GM12801 (cell line): Measurements from ENCODE around the gene SMURF1.

ENCODE experiments used
- CTCF ChIP-seq: IDR thresholded peaks from one replicate; pipeline ENCODE4 v1.5.1; 2011; ENCODE audit warnings: control low read depth; ENCODE audit not compliant: insufficient read length; ENCODE audit errors: extremely low read depth

The SMURF1 gene

GRCh38 chr7:99008921-99009530, 134.9 kb downstream of the SMURF1 start:
- TF ChIP-seq CTCF, result no peak

GRCh38 chr7:99008181-99008631, 135.7 kb downstream of the SMURF1 start:
- TF ChIP-seq CTCF, result no peak

GRCh38 chr7:99006739-99007424, 137.0 kb downstream of the SMURF1 start:
- TF ChIP-seq CTCF, result no peak

- TF ChIP-seq CTCF, result no peak
Observed at GRCh38 chr7:99005776-99006175, 138.1 kb downstream of the SMURF1 start.

GRCh38 chr7:99004781-99005500, 139.0 kb downstream of the SMURF1 start:
- TF ChIP-seq CTCF, result no peak

- TF ChIP-seq CTCF, result no peak
Observed at GRCh38 chr7:99004216-99004615, 139.7 kb downstream of the SMURF1 start.

- TF ChIP-seq CTCF, result no peak
Observed at GRCh38 chr7:99003419-99003818, 140.5 kb downstream of the SMURF1 start.
